ENCODE data around the gene TRIO.

- TF ChIP-seq BCL6B (tag by site-specific recombination; IDR thresholded peaks at IDR 0.05) (no peak), ZNF292 (tag by site-specific recombination; IDR thresholded peaks at IDR 0.05; ENCODE audit: borderline replicate concordance, low read depth) (no peak), GLI4 (tag by site-specific recombination; IDR thresholded peaks at IDR 0.05) (no peak), CTCF (tag by site-specific recombination; IDR thresholded peaks at IDR 0.05) (no peak), ZNF639 (tag by site-specific recombination; IDR thresholded peaks at IDR 0.05) (no peak), ZNF596 (tag by site-specific recombination; IDR thresholded peaks at IDR 0.05) (no peak)
These were observed 389.0 kb downstream of the TRIO start for GRCh38 chr5:14532180-14532579.
